Ishikawa (cell line): Measurements from ENCODE around the gene AGAP2.

Source experiments
- CEBPB ChIP-seq: IDR thresholded peaks from 2 replicates; pipeline ENCODE4 v1.6.1; 2012
- CREB1 ChIP-seq: IDR thresholded peaks from 2 replicates; pipeline ENCODE4 v1.6.1; 2012; ENCODE audit warnings: low read depth
- EGR1 ChIP-seq: IDR thresholded peaks from 2 replicates; pipeline ENCODE4 v1.6.1; 2012
- EP300 ChIP-seq: IDR thresholded peaks from 2 replicates; pipeline ENCODE4 v1.6.1; 2012; ENCODE audit warnings: borderline replicate concordance
- FOXM1 ChIP-seq: IDR thresholded peaks from 2 replicates; pipeline ENCODE4 v1.6.1; 2012; ENCODE audit warnings: low read depth, borderline replicate concordance
- NFIC ChIP-seq: IDR thresholded peaks from 2 replicates; pipeline ENCODE4 v1.6.1; 2012
- RAD21 ChIP-seq: IDR thresholded peaks from 2 replicates; pipeline ENCODE4 v1.6.1; 2012; ENCODE audit warnings: low read depth
- REST ChIP-seq: IDR thresholded peaks from 2 replicates; pipeline ENCODE4 v1.6.1; 2012; ENCODE audit warnings: low read depth, mild to moderate bottlenecking
- TAF1 ChIP-seq: IDR thresholded peaks from 2 replicates; pipeline ENCODE4 v1.6.1; 2012; ENCODE audit warnings: low read depth, mild to moderate bottlenecking
- TCF12 ChIP-seq: IDR thresholded peaks from 2 replicates; pipeline ENCODE4 v1.6.1; 2012; ENCODE audit warnings: low read depth
- TEAD4 ChIP-seq: IDR thresholded peaks from 2 replicates; pipeline ENCODE4 v1.6.1; 2012
- YY1 ChIP-seq: IDR thresholded peaks from 2 replicates; pipeline ENCODE4 v1.6.1; 2012; ENCODE audit warnings: low read depth
- TF ChIP-seq, protein P1 (sequence below): IDR thresholded peaks from 2 replicates; pipeline ENCODE4 v1.6.1; 2012
- TF ChIP-seq, protein P2 (sequence below): IDR thresholded peaks from 2 replicates; pipeline ENCODE4 v1.6.1; 2012

GRCh38 chr12:57775044-57775443, 36.5 kb upstream of the AGAP2 start:
- no peak for TF ChIP-seq TAF1
- TF ChIP-seq EP300 = no peak
- no peak for TF ChIP-seq TCF12
- TF ChIP-seq, protein P1, sequence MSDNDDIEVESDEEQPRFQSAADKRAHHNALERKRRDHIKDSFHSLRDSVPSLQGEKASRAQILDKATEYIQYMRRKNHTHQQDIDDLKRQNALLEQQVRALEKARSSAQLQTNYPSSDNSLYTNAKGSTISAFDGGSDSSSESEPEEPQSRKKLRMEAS = no peak
- TF ChIP-seq RAD21 = no peak
- no peak for TF ChIP-seq TEAD4
- no peak for TF ChIP-seq NFIC
- no peak for TF ChIP-seq YY1
- no peak for TF ChIP-seq CEBPB
- TF ChIP-seq FOXM1 = no peak
- no peak for TF ChIP-seq REST
- TF ChIP-seq, protein P2, sequence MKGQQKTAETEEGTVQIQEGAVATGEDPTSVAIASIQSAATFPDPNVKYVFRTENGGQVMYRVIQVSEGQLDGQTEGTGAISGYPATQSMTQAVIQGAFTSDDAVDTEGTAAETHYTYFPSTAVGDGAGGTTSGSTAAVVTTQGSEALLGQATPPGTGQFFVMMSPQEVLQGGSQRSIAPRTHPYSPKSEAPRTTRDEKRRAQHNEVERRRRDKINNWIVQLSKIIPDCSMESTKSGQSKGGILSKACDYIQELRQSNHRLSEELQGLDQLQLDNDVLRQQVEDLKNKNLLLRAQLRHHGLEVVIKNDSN = no peak
- no peak for TF ChIP-seq EGR1
- no peak for TF ChIP-seq CREB1
